Measurements from ENCODE around the gene COL15A1.

The COL15A1 gene

DNA sequence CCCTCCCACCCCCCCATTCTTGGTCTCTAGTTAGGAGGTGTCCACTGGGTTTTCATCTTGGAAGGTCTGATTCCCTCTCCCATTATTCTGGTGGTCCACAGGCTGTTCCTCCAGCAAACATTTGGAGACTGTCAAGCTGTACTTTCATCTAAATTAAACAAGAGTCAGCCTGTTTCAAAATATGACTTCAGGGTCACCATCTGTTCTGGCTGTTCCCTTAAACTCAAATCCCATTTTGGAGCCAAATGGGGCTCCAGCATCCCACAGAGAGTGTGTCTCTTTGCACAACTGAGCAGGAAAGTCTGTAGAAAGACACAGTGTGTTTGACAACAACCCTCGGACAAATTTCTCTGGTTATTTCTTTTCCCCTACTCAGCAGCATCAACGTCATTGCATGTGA is 20.5 kb downstream of the COL15A1 start:
- no peak overlapping the region for H3K18ac ChIP-seq (ENCODE audit: low read length)
- no peak overlapping the region for H2BK120ac ChIP-seq (ENCODE audit: low read depth, low read length)
- no peak for DNase-seq
- no peak overlapping the region for H3K27ac ChIP-seq (ENCODE audit: low read depth, low read length)
- H3K4me1 ChIP-seq (ENCODE audit: control insufficient read depth, low read depth, low read length) = peaks cover 4% of the 10 kb centered on the region
- no peak overlapping the region for H3K4me2 ChIP-seq (ENCODE audit: low read length)
- no peak overlapping the region for H3K4ac ChIP-seq (ENCODE audit: low read depth, low read length)
- H3K36me3 ChIP-seq (ENCODE audit: control insufficient read depth, insufficient read depth, low read length) = no peaks in the 10 kb centered on the region
- no peak overlapping the region for H3K56ac ChIP-seq (ENCODE audit: low read length)
- H4K5ac ChIP-seq (ENCODE audit: low read length) = no peak overlapping the region
- H3K79me1 ChIP-seq (ENCODE audit: low read length) = no peaks in the 10 kb centered on the region
- no peak overlapping the region for H2AK5ac ChIP-seq (ENCODE audit: low read length)
- no peak overlapping the region for H3K23ac ChIP-seq (ENCODE audit: low read length)
- no peak overlapping the region for H3K4me3 ChIP-seq (ENCODE audit: low read length)
- H2BK15ac ChIP-seq (replicated peaks; ENCODE audit: low read depth) = no peak overlapping the region
- H3K79me2 ChIP-seq (ENCODE audit: control insufficient read depth, insufficient read depth, low read length) = no peaks in the 10 kb centered on the region
- no peaks in the 10 kb centered on the region for H3K27me3 ChIP-seq (ENCODE audit: insufficient read depth, low read length, poor library complexity)
- H2BK5ac ChIP-seq (ENCODE audit: low read length) = no peak overlapping the region
- WGBS (ENCODE audit: extremely low coverage, insufficient coverage, low lambda C conversion rate) = no CpG with 5 or more reads among the region's 2 CpGs
- no peak overlapping the region for H3K9ac ChIP-seq (ENCODE audit: low read length)
- no peak overlapping the region for H4K8ac ChIP-seq (ENCODE audit: low read depth, low read length)

DNA sequence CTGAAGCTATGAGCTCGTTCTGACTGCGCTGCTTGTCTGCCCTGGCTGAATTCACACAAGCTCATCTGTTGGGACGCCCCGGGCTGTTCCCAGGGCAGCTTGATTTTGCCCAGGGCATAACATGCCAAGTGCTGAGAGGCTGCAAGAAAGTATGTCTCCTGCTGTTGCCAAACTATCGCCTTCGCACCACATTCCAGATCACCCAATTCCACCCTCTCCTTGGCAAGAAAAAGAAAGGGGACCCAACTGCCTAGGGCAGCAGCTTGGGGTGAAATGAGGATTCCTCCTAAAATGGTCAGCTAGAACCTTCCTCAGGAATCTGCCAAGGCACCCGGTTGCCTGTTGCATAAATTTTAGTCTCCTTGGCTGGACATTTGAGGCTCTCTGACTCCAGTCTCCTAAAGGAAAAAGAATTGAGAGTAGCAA is 21.2 kb downstream of the COL15A1 start:
- Histone ChIP-seq H3K18ac (ENCODE audit: low read length) (no peak overlapping the region), H3K79me1 (ENCODE audit: low read length) (no peaks in the 10 kb centered on the region), H3K79me2 (ENCODE audit: control insufficient read depth, insufficient read depth, low read length) (no peaks in the 10 kb centered on the region), H2BK15ac (replicated peaks; ENCODE audit: low read depth) (no peak overlapping the region), H4K8ac (ENCODE audit: low read depth, low read length) (no peak overlapping the region), H3K9ac (ENCODE audit: low read length) (no peak overlapping the region), H3K56ac (ENCODE audit: low read length) (no peak overlapping the region), H4K5ac (ENCODE audit: low read length) (no peak overlapping the region), H3K4me1 (ENCODE audit: control insufficient read depth, low read depth, low read length) (peaks cover 4% of the 10 kb centered on the region), H3K4me3 (ENCODE audit: low read length) (no peak overlapping the region), H3K23ac (ENCODE audit: low read length) (no peak overlapping the region), H3K36me3 (ENCODE audit: control insufficient read depth, insufficient read depth, low read length) (no peaks in the 10 kb centered on the region), H2AK5ac (ENCODE audit: low read length) (no peak overlapping the region), H3K27me3 (ENCODE audit: insufficient read depth, low read length, poor library complexity) (no peaks in the 10 kb centered on the region), H2BK120ac (ENCODE audit: low read depth, low read length) (no peak overlapping the region), H2BK5ac (ENCODE audit: low read length) (no peak overlapping the region), H3K4me2 (ENCODE audit: low read length) (no peak overlapping the region), H3K4ac (ENCODE audit: low read depth, low read length) (no peak overlapping the region), H3K27ac (ENCODE audit: low read depth, low read length) (no peak overlapping the region)
- no CpG with 5 or more reads among the region's 7 CpGs for WGBS (ENCODE audit: extremely low coverage, insufficient coverage, low lambda C conversion rate)
- DNase-seq = no peak

DNA sequence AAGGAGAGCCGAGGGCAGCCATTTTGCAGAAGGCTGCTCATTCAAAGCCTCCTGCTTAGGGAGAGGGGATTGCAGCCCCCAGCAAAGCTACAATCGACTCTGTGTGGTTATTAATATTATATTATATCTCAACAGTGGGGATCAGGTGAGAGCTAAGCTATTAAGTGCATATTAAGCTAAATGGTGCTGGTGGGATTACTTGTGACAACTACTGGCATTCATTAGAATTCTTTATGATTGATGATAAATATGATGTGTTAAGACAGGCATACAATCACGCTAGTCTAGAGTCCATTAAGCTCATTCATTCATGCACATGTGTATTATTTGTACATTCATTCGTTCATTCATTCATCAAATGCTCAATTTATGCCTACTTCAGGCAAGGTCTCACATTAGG is 23.0 kb downstream of the COL15A1 start:
- Histone ChIP-seq H3K4me3 (ENCODE audit: low read length) (no peak overlapping the region), H4K8ac (ENCODE audit: low read depth, low read length) (no peak overlapping the region), H3K18ac (ENCODE audit: low read length) (no peak overlapping the region), H3K27ac (ENCODE audit: low read depth, low read length) (no peak overlapping the region), H3K23ac (ENCODE audit: low read length) (no peak overlapping the region), H3K79me1 (ENCODE audit: low read length) (no peaks in the 10 kb centered on the region), H3K4me2 (ENCODE audit: low read length) (no peak overlapping the region), H3K27me3 (ENCODE audit: insufficient read depth, low read length, poor library complexity) (no peaks in the 10 kb centered on the region), H2BK15ac (replicated peaks; ENCODE audit: low read depth) (no peak overlapping the region), H3K56ac (ENCODE audit: low read length) (no peak overlapping the region), H2AK5ac (ENCODE audit: low read length) (no peak overlapping the region), H2BK120ac (ENCODE audit: low read depth, low read length) (no peak overlapping the region), H3K36me3 (ENCODE audit: control insufficient read depth, insufficient read depth, low read length) (no peaks in the 10 kb centered on the region), H4K5ac (ENCODE audit: low read length) (no peak overlapping the region), H3K4ac (ENCODE audit: low read depth, low read length) (no peak overlapping the region), H3K79me2 (ENCODE audit: control insufficient read depth, insufficient read depth, low read length) (no peaks in the 10 kb centered on the region), H2BK5ac (ENCODE audit: low read length) (no peak overlapping the region), H3K9ac (ENCODE audit: low read length) (no peak overlapping the region), H3K4me1 (ENCODE audit: control insufficient read depth, low read depth, low read length) (peaks cover 4% of the 10 kb centered on the region)
- WGBS (ENCODE audit: extremely low coverage, insufficient coverage, low lambda C conversion rate) = no CpG with 5 or more reads among the region's 4 CpGs
- no peak for DNase-seq

DNA sequence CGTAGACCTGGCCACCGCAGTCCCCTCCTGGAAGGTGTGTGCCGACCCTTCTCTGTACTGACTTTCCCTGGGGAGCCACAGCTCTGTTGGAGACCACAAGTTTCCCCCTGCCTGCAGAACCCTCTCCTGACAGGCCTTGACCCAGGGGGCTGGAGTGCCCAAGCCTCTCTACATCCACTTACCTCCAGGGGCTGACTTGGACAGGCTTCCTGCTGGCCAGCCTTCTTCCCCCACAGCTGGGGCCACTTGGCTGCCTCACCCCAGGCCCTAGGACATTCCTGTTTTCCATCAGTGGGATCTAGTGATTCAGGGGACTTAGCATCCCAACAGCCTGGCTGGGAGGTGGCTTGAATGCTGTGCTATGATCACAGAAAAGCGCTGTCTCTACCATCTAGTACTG is 23.6 kb downstream of the COL15A1 start:
- Histone ChIP-seq H4K8ac (ENCODE audit: low read depth, low read length) (no peak overlapping the region), H3K27ac (ENCODE audit: low read depth, low read length) (no peak overlapping the region), H2BK15ac (replicated peaks; ENCODE audit: low read depth) (no peak overlapping the region), H2BK5ac (ENCODE audit: low read length) (no peak overlapping the region), H3K4ac (ENCODE audit: low read depth, low read length) (no peak overlapping the region), H3K79me1 (ENCODE audit: low read length) (no peaks in the 10 kb centered on the region), H2BK120ac (ENCODE audit: low read depth, low read length) (no peak overlapping the region), H3K79me2 (ENCODE audit: control insufficient read depth, insufficient read depth, low read length) (no peaks in the 10 kb centered on the region), H3K9ac (ENCODE audit: low read length) (no peak overlapping the region), H3K4me3 (ENCODE audit: low read length) (no peak overlapping the region), H3K4me2 (ENCODE audit: low read length) (no peak overlapping the region), H3K27me3 (ENCODE audit: insufficient read depth, low read length, poor library complexity) (no peaks in the 10 kb centered on the region), H3K36me3 (ENCODE audit: control insufficient read depth, insufficient read depth, low read length) (no peaks in the 10 kb centered on the region), H3K4me1 (ENCODE audit: control insufficient read depth, low read depth, low read length) (peaks cover 4% of the 10 kb centered on the region), H4K5ac (ENCODE audit: low read length) (no peak overlapping the region), H3K56ac (ENCODE audit: low read length) (no peak overlapping the region), H3K18ac (ENCODE audit: low read length) (no peak overlapping the region), H2AK5ac (ENCODE audit: low read length) (no peak overlapping the region), H3K23ac (ENCODE audit: low read length) (no peak overlapping the region)
- no CpG with 5 or more reads among the region's 4 CpGs for WGBS (ENCODE audit: extremely low coverage, insufficient coverage, low lambda C conversion rate)
- DNase-seq = no peak

DNA sequence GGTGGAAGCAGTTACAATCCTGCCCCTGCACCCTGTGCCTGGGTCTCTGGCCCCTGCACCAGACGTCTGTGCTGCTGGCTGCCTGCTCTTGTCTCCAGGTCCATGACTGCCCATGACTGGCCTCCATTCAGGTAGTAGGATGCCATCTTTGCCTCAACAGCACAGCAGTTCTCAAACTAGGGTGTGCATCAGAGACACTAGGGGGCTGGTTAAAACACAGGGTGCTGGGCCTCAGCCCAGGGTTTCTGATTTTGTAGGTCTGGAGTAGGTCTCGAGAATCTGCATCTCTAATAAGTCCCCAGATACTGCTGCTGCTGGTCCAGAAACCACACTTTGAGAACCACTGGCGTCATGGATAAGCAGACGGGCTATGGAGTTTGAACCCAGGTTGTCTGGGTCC is 24.0 kb downstream of the COL15A1 start:
- Histone ChIP-seq H3K4me3 (ENCODE audit: low read length) (no peak overlapping the region), H2BK15ac (replicated peaks; ENCODE audit: low read depth) (no peak overlapping the region), H3K36me3 (ENCODE audit: control insufficient read depth, insufficient read depth, low read length) (no peaks in the 10 kb centered on the region), H2AK5ac (ENCODE audit: low read length) (no peak overlapping the region), H4K5ac (ENCODE audit: low read length) (no peak overlapping the region), H3K79me1 (ENCODE audit: low read length) (no peaks in the 10 kb centered on the region), H3K18ac (ENCODE audit: low read length) (no peak overlapping the region), H2BK5ac (ENCODE audit: low read length) (no peak overlapping the region), H2BK120ac (ENCODE audit: low read depth, low read length) (no peak overlapping the region), H3K4ac (ENCODE audit: low read depth, low read length) (no peak overlapping the region), H3K27me3 (ENCODE audit: insufficient read depth, low read length, poor library complexity) (no peaks in the 10 kb centered on the region), H3K23ac (ENCODE audit: low read length) (no peak overlapping the region), H4K8ac (ENCODE audit: low read depth, low read length) (no peak overlapping the region), H3K56ac (ENCODE audit: low read length) (no peak overlapping the region), H3K79me2 (ENCODE audit: control insufficient read depth, insufficient read depth, low read length) (no peaks in the 10 kb centered on the region), H3K27ac (ENCODE audit: low read depth, low read length) (no peak overlapping the region), H3K4me2 (ENCODE audit: low read length) (no peak overlapping the region), H3K9ac (ENCODE audit: low read length) (no peak overlapping the region), H3K4me1 (ENCODE audit: control insufficient read depth, low read depth, low read length) (peaks cover 4% of the 10 kb centered on the region)
- DNase-seq = no peak
- WGBS (ENCODE audit: extremely low coverage, insufficient coverage, low lambda C conversion rate) = no CpG with 5 or more reads among the region's 4 CpGs

DNA sequence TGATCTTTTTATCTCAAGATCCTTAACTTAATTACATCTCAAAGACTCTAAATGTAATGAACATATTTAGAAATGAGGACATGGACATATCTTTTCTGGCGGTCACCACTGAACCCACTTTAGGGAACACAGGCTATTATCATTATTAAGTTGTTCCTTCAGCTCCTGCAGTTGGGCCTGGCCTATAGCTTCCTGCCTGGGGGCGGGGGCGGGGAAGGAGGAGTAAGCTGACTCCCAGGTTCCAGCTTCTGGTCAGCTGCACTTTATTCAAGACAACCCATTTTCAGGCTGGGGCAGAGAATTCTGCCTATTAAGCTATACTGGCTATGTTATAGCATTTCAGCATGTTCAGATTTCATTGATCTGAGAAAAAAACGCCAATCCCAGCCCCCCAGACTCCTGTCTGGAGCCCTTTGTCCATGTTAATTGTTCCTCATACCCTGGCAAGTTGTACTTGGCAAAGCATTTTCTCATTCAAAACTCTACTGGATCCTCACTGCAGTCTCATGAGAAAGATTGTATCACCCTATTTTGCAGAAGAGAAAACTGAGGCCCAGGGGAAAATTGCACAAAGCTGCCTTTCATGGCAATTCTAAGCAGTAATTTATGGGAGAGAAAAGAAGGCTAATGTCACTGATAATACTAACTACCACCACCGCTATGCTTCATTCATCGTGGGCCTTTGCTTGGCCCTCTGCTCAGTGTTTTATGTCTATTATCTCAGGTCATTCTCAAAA is 25.1 kb downstream of the COL15A1 start:
- no peaks in the 10 kb centered on the region for H3K36me3 ChIP-seq (ENCODE audit: control insufficient read depth, insufficient read depth, low read length)
- H3K27me3 ChIP-seq (ENCODE audit: insufficient read depth, low read length, poor library complexity) = no peaks in the 10 kb centered on the region
- H3K79me2 ChIP-seq (ENCODE audit: control insufficient read depth, insufficient read depth, low read length) = no peaks in the 10 kb centered on the region
- no peak overlapping the region for H3K18ac ChIP-seq (ENCODE audit: low read length)
- H2BK5ac ChIP-seq (ENCODE audit: low read length) = no peak overlapping the region
- DNase-seq = no peak
- H3K4me1 ChIP-seq (ENCODE audit: control insufficient read depth, low read depth, low read length) = no peaks in the 10 kb centered on the region
- H4K8ac ChIP-seq (ENCODE audit: low read depth, low read length) = no peak overlapping the region
- no peak overlapping the region for H4K5ac ChIP-seq (ENCODE audit: low read length)
- no peak overlapping the region for H3K4ac ChIP-seq (ENCODE audit: low read depth, low read length)
- no peak overlapping the region for H2AK5ac ChIP-seq (ENCODE audit: low read length)
- no peak overlapping the region for H3K4me2 ChIP-seq (ENCODE audit: low read length)
- no peak overlapping the region for H3K27ac ChIP-seq (ENCODE audit: low read depth, low read length)
- no peaks in the 10 kb centered on the region for H3K79me1 ChIP-seq (ENCODE audit: low read length)
- no CpG with 5 or more reads among the region's 6 CpGs for WGBS (ENCODE audit: extremely low coverage, insufficient coverage, low lambda C conversion rate)
- no peak overlapping the region for H3K4me3 ChIP-seq (ENCODE audit: low read length)
- no peak overlapping the region for H2BK120ac ChIP-seq (ENCODE audit: low read depth, low read length)
- no peak overlapping the region for H3K9ac ChIP-seq (ENCODE audit: low read length)
- no peak overlapping the region for H3K23ac ChIP-seq (ENCODE audit: low read length)
- no peak overlapping the region for H2BK15ac ChIP-seq (replicated peaks; ENCODE audit: low read depth)
- no peak overlapping the region for H3K56ac ChIP-seq (ENCODE audit: low read length)

Data from mesendoderm (in vitro differentiated cells).